Colon (tissue), 2 donors: ENCODE results near the gene C1RL.

Source experiments
- FAIRE-seq: peaks from 2 replicates; lab custom pipeline; 2012; peaks lifted over from hg19 to GRCh38; lab: Jason Lieb, UNC
- donor health status: control.
- donor health status: control.

Gene C1RL

GRCh38 chr12:7108796-7109571, at the start of gene C1RL:
C1RL (minus strand) TSS chr12:7109214; CDS start chr12:7109180, 34 bp downstream.
- FAIRE-seq = no peak

- no peak for FAIRE-seq
Observed at GRCh38 chr12:7157391-7157790, 48.4 kb upstream of the C1RL start.

- no peak for FAIRE-seq
Observed at GRCh38 chr12:7156259-7157197, 47.5 kb upstream of the C1RL start.

GRCh38 chr12:7155471-7156034, 46.5 kb upstream of the C1RL start:
- no peak for FAIRE-seq

GRCh38 chr12:7154901-7155470, 46.0 kb upstream of the C1RL start:
- no peak for FAIRE-seq

GRCh38 chr12:7154042-7154441, 45.0 kb upstream of the C1RL start:
- no peak for FAIRE-seq

- no peak for FAIRE-seq
Observed at GRCh38 chr12:7152818-7153217, 43.8 kb upstream of the C1RL start.

GRCh38 chr12:7151532-7151931, 42.5 kb upstream of the C1RL start:
- no peak for FAIRE-seq

- no peak for FAIRE-seq
Observed at GRCh38 chr12:7150841-7151240, 41.8 kb upstream of the C1RL start.

GRCh38 chr12:7150356-7150755, 41.3 kb upstream of the C1RL start:
- FAIRE-seq = no peak

- FAIRE-seq = no peak
Observed at GRCh38 chr12:7146906-7147305, 37.9 kb upstream of the C1RL start.

- FAIRE-seq = no peak
Observed at GRCh38 chr12:7146228-7146627, 37.2 kb upstream of the C1RL start.

- no peak for FAIRE-seq
Observed at GRCh38 chr12:7145671-7146070, 36.7 kb upstream of the C1RL start.

- no peak for FAIRE-seq
Observed at GRCh38 chr12:7144414-7145120, 35.6 kb upstream of the C1RL start.

- FAIRE-seq = no peak
Observed at GRCh38 chr12:7143564-7143963, 34.5 kb upstream of the C1RL start.

- no peak for FAIRE-seq
Observed at GRCh38 chr12:7142809-7143465, 33.9 kb upstream of the C1RL start.

- no peak for FAIRE-seq
Observed at GRCh38 chr12:7142056-7142644, 33.1 kb upstream of the C1RL start.

- FAIRE-seq = no peak
Observed at GRCh38 chr12:7141351-7142005, 32.5 kb upstream of the C1RL start.

GRCh38 chr12:7139200-7139599, 30.2 kb upstream of the C1RL start:
- FAIRE-seq = no peak

- no peak for FAIRE-seq
Observed at GRCh38 chr12:7137908-7138307, 28.9 kb upstream of the C1RL start.
